IMR-90 (cell line): Measurements from ENCODE around the gene REV3L. TPM values are rescaled to one million over a fixed set of nuclear protein-coding genes. Genes with fewer than 3 reads are reported as not detected.

Source experiments
- ATAC-seq: fragments of 200-7000 bp; cut with Tn5 transposase; 2 replicates; pipeline ENCODE4 v1.9.1; 2020; ENCODE audit warnings: low read depth, mild to moderate bottlenecking, moderate library complexity
- BruUV-seq: library from RNA; stranded (reverse); fragments of 400-500 nt; replicated peaks from 2 replicates; lab custom pipeline; 2021; lab: Mats Ljungman, UMichigan
- CTCF ChIA-PET: fragments of 300-600 bp; formaldehyde crosslinking; extraction: SDS; loops from one replicate; lab custom pipeline; 2021; ENCODE audit warnings: antibody characterized with exemption; lab: Yijun Ruan, JAX
- POLR2A ChIA-PET: fragments of 300-600 bp; sonication (Branson Sonifier 250); formaldehyde crosslinking; loops from one replicate; lab custom pipeline; 2022; ENCODE audit warnings: antibody characterized with exemption; ENCODE audit not compliant: unreplicated experiment; lab: Charles Lee
- DNase-seq: peaks from one replicate; pipeline ENCODE4 v3.0.0; 2013
- H2AFZ ChIP-seq: replicated peaks from 2 replicates; pipeline ENCODE3; 2013; ENCODE audit warnings: low read length, mild to moderate bottlenecking; ENCODE audit not compliant: poor library complexity
- H2AK5ac ChIP-seq: 2 replicates; pipeline ENCODE4 v1.6.1; 2013; ENCODE audit warnings: low read depth, low read length, inconsistent platforms
- H2AK9ac ChIP-seq: replicated peaks from 2 replicates; pipeline ENCODE3; 2013; ENCODE audit warnings: mild to moderate bottlenecking, low read depth, low read length, moderate library complexity; ENCODE audit not compliant: poor library complexity
- H2BK120ac ChIP-seq: 2 replicates; pipeline ENCODE4 v1.6.1; 2013; ENCODE audit warnings: low read depth, low read length, inconsistent platforms
- H2BK15ac ChIP-seq: 3 replicates; pipeline ENCODE4 v1.6.1; 2013; ENCODE audit warnings: low read depth, low read length, inconsistent platforms
- H2BK20ac ChIP-seq: 2 replicates; pipeline ENCODE4 v1.6.1; 2013; ENCODE audit warnings: low read depth, mild to moderate bottlenecking, inconsistent platforms, low read length, moderate library complexity
- H2BK5ac ChIP-seq: 2 replicates; pipeline ENCODE4 v1.6.1; 2013; ENCODE audit warnings: mild to moderate bottlenecking, low read depth, low read length, inconsistent platforms; ENCODE audit not compliant: poor library complexity, severe bottlenecking
- H3K14ac ChIP-seq: replicated peaks from 2 replicates; pipeline ENCODE4 v1.6.1; 2013; ENCODE audit warnings: low read depth, low read length, inconsistent platforms
- H3K18ac ChIP-seq: 2 replicates; pipeline ENCODE4 v1.6.1; 2013; ENCODE audit warnings: low read depth, low read length, control low read depth
- H3K23ac ChIP-seq: 2 replicates; pipeline ENCODE4 v1.6.1; 2013; ENCODE audit warnings: low read depth, low read length, inconsistent platforms
- H3K27ac ChIP-seq: 2 replicates; pipeline ENCODE4 v1.5.1; 2013; ENCODE audit warnings: mild to moderate bottlenecking, control low read depth, low read length; ENCODE audit not compliant: insufficient read depth
- H3K27me3 ChIP-seq: 2 replicates; pipeline ENCODE4 v1.6.1; 2013; ENCODE audit warnings: low read length; ENCODE audit not compliant: control insufficient read depth, insufficient read depth
- H3K36me3 ChIP-seq: 2 replicates; pipeline ENCODE4 v1.6.1; 2013; ENCODE audit warnings: low read length, mixed read lengths; ENCODE audit not compliant: control insufficient read depth, insufficient read depth
- H3K4ac ChIP-seq: 2 replicates; pipeline ENCODE4 v1.6.1; 2013; ENCODE audit warnings: low read depth, low read length, inconsistent platforms
- H3K4me1 ChIP-seq: 2 replicates; pipeline ENCODE4 v1.6.1; 2013; ENCODE audit warnings: low read length, mixed read lengths; ENCODE audit not compliant: control insufficient read depth, insufficient read depth
- H3K4me2 ChIP-seq: 2 replicates; pipeline ENCODE4 v1.6.1; 2013; ENCODE audit warnings: low read depth, mild to moderate bottlenecking, control low read depth, low read length, moderate library complexity
- H3K4me3 ChIP-seq: 2 replicates; pipeline ENCODE4 v1.5.1; 2013; ENCODE audit warnings: low read depth, mild to moderate bottlenecking, control low read depth, low read length, moderate library complexity; ENCODE audit not compliant: insufficient read depth
- H3K56ac ChIP-seq: 2 replicates; pipeline ENCODE4 v1.6.1; 2013; ENCODE audit warnings: low read length, inconsistent platforms; ENCODE audit not compliant: insufficient read depth; ENCODE audit errors: extremely low read depth
- H3K79me1 ChIP-seq, 2 experiments: 2 replicates each; pipeline ENCODE4 v1.6.1; 2013; ENCODE audit warnings: low read length in 2 of 2, inconsistent platforms in 1 of 2, low read depth in 1 of 2
- H3K9ac ChIP-seq: 2 replicates; pipeline ENCODE4 v1.6.1; 2013; ENCODE audit warnings: low read depth, low read length, control low read depth
- H3K9me1 ChIP-seq: 2 replicates; pipeline ENCODE4 v1.6.1; 2013; ENCODE audit warnings: low read length, inconsistent platforms; ENCODE audit not compliant: insufficient read depth
- H3K9me3 ChIP-seq: 2 replicates; pipeline ENCODE4 v1.6.1; 2013; ENCODE audit warnings: low read length; ENCODE audit not compliant: control insufficient read depth, insufficient read depth
- H4K20me1 ChIP-seq: 2 replicates; pipeline ENCODE4 v1.6.1; 2013; ENCODE audit warnings: low read length, inconsistent platforms; ENCODE audit not compliant: insufficient read depth
- H4K5ac ChIP-seq: 2 replicates; pipeline ENCODE4 v1.6.1; 2013; ENCODE audit warnings: mild to moderate bottlenecking, low read depth, low read length, control low read depth
- H4K8ac ChIP-seq, 2 experiments: 2 replicates each; pipeline ENCODE4 v1.6.1; 2013; ENCODE audit warnings: low read depth in 2 of 2, low read length in 2 of 2, control low read depth in 1 of 2, inconsistent platforms in 1 of 2
- H4K91ac ChIP-seq: 2 replicates; pipeline ENCODE4 v1.6.1; 2013; ENCODE audit warnings: low read depth, low read length, inconsistent platforms; ENCODE audit not compliant: insufficient read depth
- BHLHE40 ChIP-seq: fragments of 150-350 bp; IDR thresholded peaks from 2 replicates; pipeline ENCODE4 v1.6.1; 2016; ENCODE audit warnings: mild to moderate bottlenecking, low read depth, low read length
- CEBPB ChIP-seq: IDR thresholded peaks from 2 replicates; pipeline ENCODE4 v1.6.1; 2012; ENCODE audit warnings: low read depth, low read length, improper control_type of control experiment
- CHD1 ChIP-seq: IDR thresholded peaks from 2 replicates; pipeline ENCODE4 v1.6.1; 2012; ENCODE audit warnings: low read depth, low read length, improper control_type of control experiment
- ELK1 ChIP-seq: fragments of 150-350 bp; IDR thresholded peaks from 2 replicates; pipeline ENCODE4 v1.6.1; 2016; ENCODE audit warnings: low read depth, mild to moderate bottlenecking, low read length, moderate library complexity, borderline replicate concordance
- FOS ChIP-seq: fragments of 150-350 bp; IDR thresholded peaks from 2 replicates; pipeline ENCODE4 v1.6.1; 2016; ENCODE audit warnings: low read depth, low read length
- MAFK ChIP-seq: IDR thresholded peaks from 2 replicates; pipeline ENCODE4 v1.6.1; 2012; ENCODE audit warnings: low read depth, low read length, improper control_type of control experiment
- MAZ ChIP-seq: IDR thresholded peaks from 2 replicates; pipeline ENCODE4 v1.6.1; 2012; ENCODE audit warnings: low read depth, mild to moderate bottlenecking, low read length, improper control_type of control experiment, moderate library complexity, borderline replicate concordance
- MXI1 ChIP-seq: IDR thresholded peaks from 2 replicates; pipeline ENCODE4 v1.6.1; 2012; ENCODE audit warnings: low read depth, mild to moderate bottlenecking, low read length, moderate library complexity, borderline replicate concordance
- NFE2L2 ChIP-seq: fragments of 150-350 bp; IDR thresholded peaks from 2 replicates; pipeline ENCODE4 v1.6.1; 2016; ENCODE audit warnings: low read depth, mild to moderate bottlenecking, low read length
- POLR2A ChIP-seq: IDR thresholded peaks from 2 replicates; pipeline ENCODE4 v1.6.1; 2012; ENCODE audit warnings: mild to moderate bottlenecking, low read depth, low read length
- RAD21 ChIP-seq: IDR thresholded peaks from 2 replicates; pipeline ENCODE4 v1.6.1; 2012; ENCODE audit warnings: low read length, improper control_type of control experiment
- RCOR1 ChIP-seq: IDR thresholded peaks from 2 replicates; pipeline ENCODE4 v1.6.1; 2012; ENCODE audit warnings: mild to moderate bottlenecking, low read length, improper control_type of control experiment; ENCODE audit not compliant: insufficient replicate concordance
- RFX5 ChIP-seq: IDR thresholded peaks from 2 replicates; pipeline ENCODE4 v1.8.0; 2012; ENCODE audit warnings: low read depth, mild to moderate bottlenecking, low read length, moderate library complexity
- SMC3 ChIP-seq: fragments of 150-350 bp; IDR thresholded peaks from 2 replicates; pipeline ENCODE4 v1.6.1; 2016; ENCODE audit warnings: low read depth, mild to moderate bottlenecking, antibody characterized with exemption, low read length, moderate library complexity
- USF2 ChIP-seq: fragments of 150-350 bp; IDR thresholded peaks from 2 replicates; pipeline ENCODE4 v1.6.1; 2017; ENCODE audit warnings: mild to moderate bottlenecking, antibody characterized with exemption, low read length, low read depth
- WGBS, 2 experiments: methylation state at CpG; one replicate each; pipeline versions ENCODE4 v1.1.5 to v1.1.7; 2013; ENCODE audit warnings: missing lambda C conversion rate in 2 of 2; ENCODE audit not compliant: insufficient read length in 1 of 2; ENCODE audit errors: extremely low coverage in 2 of 2; 5-methylcytosine and 5-hydroxymethylcytosine counted together
- dilution Hi-C: fragments of 300-500 bp; cut with HindIII; formaldehyde crosslinking; loops from one replicate; pipeline ENCODE4 v1.14.3; 2018; ENCODE audit warnings: low sequenced_read_pairs; ENCODE audit not compliant: unreplicated experiment
- in situ Hi-C: fragments of 300-500 bp; cut with MboI; formaldehyde crosslinking; loops from 3 replicates; pipeline ENCODE4 v1.14.3; 2019; ENCODE audit warnings: low sequenced_read_pairs, inconsistent platforms, mixed read lengths
- intact Hi-C: fragments of 100-400 bp; cut with micrococcal nuclease; formaldehyde crosslinking; loops from 2 replicates; pipeline ENCODE4 v1.10.0; 2022
- polyA plus RNA-seq, 3 experiments: library from polyadenylated mRNA; depleted of rRNA; stranded (reverse); fragments of >200 nt; gene quantifications; 2 replicates each; pipeline ENCODE4 v1.2.3, GENCODE V29; 2012; ENCODE audit warnings: low replicate concordance in 1 of 3
- total RNA-seq: library from RNA; depleted of rRNA; stranded (reverse); fragments of >200 nt; gene quantifications from 2 replicates; pipeline ENCODE4 v1.2.3, GENCODE V29; 2012
- TF ChIP-seq, protein P1 (sequence below): conservative IDR thresholded peaks from 2 replicates; pipeline ENCODE4 v1.5.1; 2012; ENCODE audit warnings: mild to moderate bottlenecking, low read depth, low read length, improper control_type of control experiment

REV3L gene
- total and polyA plus RNA-seq, 2 of the 4 experiments (the other 2 are of a cell fraction), result 7.4 to 15.4 TPM

DNA sequence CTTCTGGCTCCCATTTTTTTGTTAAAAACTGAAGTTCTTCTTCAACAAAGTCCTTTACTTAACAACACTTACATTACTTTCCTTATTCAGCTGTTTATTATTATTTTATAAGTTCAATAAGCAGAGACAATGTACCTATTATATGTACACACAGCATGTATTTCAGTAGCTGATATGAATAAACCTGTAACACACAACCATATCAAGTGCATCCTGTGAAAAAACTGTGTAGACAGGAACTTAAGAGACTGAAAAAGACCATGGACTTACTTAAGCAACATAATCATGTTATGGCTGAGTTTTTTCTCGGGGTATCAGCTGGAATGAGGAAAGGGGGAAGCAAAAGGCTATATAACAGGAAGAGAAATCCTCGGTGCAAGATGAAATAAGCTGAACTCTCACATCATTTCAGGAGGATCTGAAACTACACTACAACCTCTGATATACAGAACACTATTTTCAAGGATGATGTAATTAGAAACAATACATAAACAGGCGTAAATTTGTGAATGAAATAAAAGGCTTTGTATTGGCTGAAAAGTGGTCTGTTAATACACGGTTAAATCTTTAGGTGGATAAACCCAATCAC is 70.9 kb downstream of the REV3L start:
- no TSS peak for BruUV-seq
- H3K4me2 ChIP-seq, result no peak overlapping the region
- ChIA-PET CTCF (no interaction called here), POLR2A (no interaction called here)
- H2BK20ac ChIP-seq, result no peak overlapping the region
- no peak overlapping the region for H4K91ac ChIP-seq
- no peak overlapping the region for H2BK120ac ChIP-seq
- H3K56ac ChIP-seq, result no peak overlapping the region
- peaks cover 16 to 47% of the 10 kb centered on the region in 2 experiments for H3K79me1 ChIP-seq
- no peak overlapping the region for H4K8ac ChIP-seq
- H3K9me1 ChIP-seq, result peaks cover 6% of the 10 kb centered on the region
- no peak overlapping the region for H3K23ac ChIP-seq
- dilution Hi-C loops (no loop called here), in situ Hi-C loops (no loop called here), intact Hi-C loops (no loop called here)
- H2AK9ac ChIP-seq, result no peak overlapping the region
- H3K14ac ChIP-seq, result no peak overlapping the region
- WGBS, 2 experiments, result no CpG with 5 or more reads among the region's 4 CpGs
- peaks cover 5% of the 10 kb centered on the region; the same call in 1 of the 2 replicates for H4K20me1 ChIP-seq
- H3K27me3 ChIP-seq, result no peaks in the 10 kb centered on the region
- ATAC-seq, result no peak
- H3K4ac ChIP-seq, result no peak overlapping the region
- no peak overlapping the region for H4K5ac ChIP-seq
- peaks cover 21% of the 10 kb centered on the region for H3K36me3 ChIP-seq
- no peak overlapping the region for H2AK5ac ChIP-seq
- H3K4me1 ChIP-seq, result peaks cover 2% of the 10 kb centered on the region; the same call in 1 of the 2 replicates
- H2AFZ ChIP-seq, result no peak overlapping the region
- H2BK15ac ChIP-seq, result no peak overlapping the region
- H3K9ac ChIP-seq, result no peak overlapping the region
- no peak for DNase-seq
- H3K18ac ChIP-seq, result no peak overlapping the region
- H3K9me3 ChIP-seq, result no peaks in the 10 kb centered on the region
- TF ChIP-seq CHD1 (no peak), RCOR1 (no peak), RFX5 (no peak), BHLHE40 (no peak), RAD21 (no peak), FOS (no peak), MXI1 (no peak), ELK1 (no peak), CEBPB (no peak), MAZ (no peak), MAFK (no peak), POLR2A (no peak), USF2 (no peak), SMC3 (no peak), NFE2L2 (no peak)
- TF ChIP-seq, protein P1, sequence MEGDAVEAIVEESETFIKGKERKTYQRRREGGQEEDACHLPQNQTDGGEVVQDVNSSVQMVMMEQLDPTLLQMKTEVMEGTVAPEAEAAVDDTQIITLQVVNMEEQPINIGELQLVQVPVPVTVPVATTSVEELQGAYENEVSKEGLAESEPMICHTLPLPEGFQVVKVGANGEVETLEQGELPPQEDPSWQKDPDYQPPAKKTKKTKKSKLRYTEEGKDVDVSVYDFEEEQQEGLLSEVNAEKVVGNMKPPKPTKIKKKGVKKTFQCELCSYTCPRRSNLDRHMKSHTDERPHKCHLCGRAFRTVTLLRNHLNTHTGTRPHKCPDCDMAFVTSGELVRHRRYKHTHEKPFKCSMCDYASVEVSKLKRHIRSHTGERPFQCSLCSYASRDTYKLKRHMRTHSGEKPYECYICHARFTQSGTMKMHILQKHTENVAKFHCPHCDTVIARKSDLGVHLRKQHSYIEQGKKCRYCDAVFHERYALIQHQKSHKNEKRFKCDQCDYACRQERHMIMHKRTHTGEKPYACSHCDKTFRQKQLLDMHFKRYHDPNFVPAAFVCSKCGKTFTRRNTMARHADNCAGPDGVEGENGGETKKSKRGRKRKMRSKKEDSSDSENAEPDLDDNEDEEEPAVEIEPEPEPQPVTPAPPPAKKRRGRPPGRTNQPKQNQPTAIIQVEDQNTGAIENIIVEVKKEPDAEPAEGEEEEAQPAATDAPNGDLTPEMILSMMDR, result no peak
- H2BK5ac ChIP-seq, result no peak overlapping the region
- H3K4me3 ChIP-seq, result no peak overlapping the region
- H3K27ac ChIP-seq, result no peak overlapping the region
